MCF 10A (cell line): ENCODE results near the gene STIM2. TPM values are rescaled to one million over a fixed set of nuclear protein-coding genes. Genes with fewer than 3 reads are reported as not detected.

Experiments
- BruUV-seq: library from RNA; stranded (reverse); fragments of 400-500 nt; replicated peaks from 2 replicates; lab custom pipeline; 2021; lab: Mats Ljungman, UMichigan
- CTCF ChIA-PET: fragments of 300-600 bp; sonication (Branson Sonifier 250); formaldehyde crosslinking; extraction: SDS; loops from one replicate; lab custom pipeline; 2021; ENCODE audit warnings: antibody characterized with exemption, inconsistent platforms; lab: Yijun Ruan, JAX
- POLR2A ChIA-PET: fragments of 300-600, 350-650 bp; sonication (Branson Sonifier 250); formaldehyde crosslinking; extraction: SDS; loops from one replicate; lab custom pipeline; 2020; ENCODE audit warnings: antibody characterized with exemption, inconsistent platforms; lab: Yijun Ruan, JAX
- DNase-seq: peaks from one replicate; pipeline ENCODE4 v3.0.0-alpha.2; 2018; ENCODE audit not compliant: unreplicated experiment
- H3K27ac Mint-ChIP-seq: one replicate; pipeline ENCODE4 v1.8.0; 2022; ENCODE audit warnings: mild to moderate bottlenecking, low read depth, mixed read lengths; ENCODE audit not compliant: unreplicated experiment
- H3K27me3 Mint-ChIP-seq: one replicate; pipeline ENCODE4 v1.8.0; 2022; ENCODE audit warnings: mixed read lengths; ENCODE audit not compliant: insufficient read depth, unreplicated experiment
- H3K36me3 Mint-ChIP-seq: one replicate; pipeline ENCODE4 v1.8.0; 2022; ENCODE audit warnings: mild to moderate bottlenecking, moderate library complexity, mixed read lengths; ENCODE audit not compliant: insufficient read depth, unreplicated experiment
- H3K4me1 Mint-ChIP-seq: one replicate; pipeline ENCODE4 v1.8.0; 2022; ENCODE audit warnings: mixed read lengths; ENCODE audit not compliant: insufficient read depth, unreplicated experiment
- H3K4me3 Mint-ChIP-seq: one replicate; pipeline ENCODE4 v1.8.0; 2022; ENCODE audit warnings: mild to moderate bottlenecking, moderate library complexity, mixed read lengths; ENCODE audit not compliant: unreplicated experiment
- H3K9me3 Mint-ChIP-seq: one replicate; pipeline ENCODE4 v1.8.0; 2022; ENCODE audit warnings: mixed read lengths; ENCODE audit not compliant: unreplicated experiment
- intact Hi-C: fragments of 100-400 bp; cut with micrococcal nuclease; formaldehyde crosslinking; loops from 2 replicates; pipeline ENCODE4 v1.14.1; 2022
- total RNA-seq: library from RNA; stranded (reverse); gene quantifications from 2 replicates; pipeline ENCODE4 v1.2.3, GENCODE V29; 2022
- TF ChIP-seq, protein P1 (sequence below): fragments of 200-600 bp; IDR thresholded peaks from one replicate; pipeline ENCODE4 v1.8.0; 2022; ENCODE audit warnings: antibody characterized with exemption, mild to moderate bottlenecking; ENCODE audit not compliant: unreplicated experiment

STIM2 gene
- total RNA-seq, 1 experiment from 2014 or later = 18.5 TPM

DNA sequence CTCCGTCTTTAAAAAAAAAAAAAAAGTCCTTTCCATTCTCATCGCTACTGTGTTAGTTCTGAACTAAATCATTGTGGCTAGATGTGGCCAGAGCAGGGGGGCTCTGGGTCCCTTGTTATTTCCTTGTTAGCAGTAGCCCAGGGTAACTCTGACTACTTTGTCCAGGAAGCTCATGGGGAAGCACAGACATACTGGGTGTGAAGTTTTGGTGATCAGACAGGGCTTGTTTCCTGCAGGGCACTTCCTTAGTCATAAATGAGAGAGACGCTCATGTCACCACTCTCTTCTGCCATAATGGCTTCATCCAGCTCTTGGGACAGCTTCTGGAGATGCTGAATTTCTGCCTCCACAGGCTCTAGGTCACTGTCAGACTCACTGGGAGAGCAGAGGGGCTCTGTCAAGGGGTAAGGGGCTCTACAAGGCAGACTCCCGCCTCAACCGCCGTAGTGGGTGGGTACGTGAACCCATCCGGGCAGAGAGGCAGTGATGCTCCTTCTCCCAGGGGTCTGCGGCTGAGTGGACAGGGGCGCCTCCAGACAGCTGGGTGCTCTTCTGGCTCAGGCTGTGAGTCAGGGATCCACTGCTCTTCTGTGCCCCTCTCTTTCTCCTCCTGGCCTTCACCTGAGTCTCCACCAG is 12.9 kb downstream of the STIM2 start:
- H3K27ac Mint-ChIP-seq = no peak overlapping the region
- no TSS peak for BruUV-seq
- DNase-seq = no peak
- H3K4me3 Mint-ChIP-seq = no peak overlapping the region
- POLR2A ChIA-PET = interaction anchor here (0.7 to 8.8 kb wide), 3 partner anchors 9 to 14 kb away, joined by 3 to 97 read pairs (median 3); partner anchors contain the start of gene STIM2
- no peaks in the 10 kb centered on the region for H3K27me3 Mint-ChIP-seq
- intact Hi-C loops = no loop called here
- H3K36me3 Mint-ChIP-seq = no peaks in the 10 kb centered on the region
- peaks cover 15% of the 10 kb centered on the region for H3K4me1 Mint-ChIP-seq
- TF ChIP-seq, protein P1, sequence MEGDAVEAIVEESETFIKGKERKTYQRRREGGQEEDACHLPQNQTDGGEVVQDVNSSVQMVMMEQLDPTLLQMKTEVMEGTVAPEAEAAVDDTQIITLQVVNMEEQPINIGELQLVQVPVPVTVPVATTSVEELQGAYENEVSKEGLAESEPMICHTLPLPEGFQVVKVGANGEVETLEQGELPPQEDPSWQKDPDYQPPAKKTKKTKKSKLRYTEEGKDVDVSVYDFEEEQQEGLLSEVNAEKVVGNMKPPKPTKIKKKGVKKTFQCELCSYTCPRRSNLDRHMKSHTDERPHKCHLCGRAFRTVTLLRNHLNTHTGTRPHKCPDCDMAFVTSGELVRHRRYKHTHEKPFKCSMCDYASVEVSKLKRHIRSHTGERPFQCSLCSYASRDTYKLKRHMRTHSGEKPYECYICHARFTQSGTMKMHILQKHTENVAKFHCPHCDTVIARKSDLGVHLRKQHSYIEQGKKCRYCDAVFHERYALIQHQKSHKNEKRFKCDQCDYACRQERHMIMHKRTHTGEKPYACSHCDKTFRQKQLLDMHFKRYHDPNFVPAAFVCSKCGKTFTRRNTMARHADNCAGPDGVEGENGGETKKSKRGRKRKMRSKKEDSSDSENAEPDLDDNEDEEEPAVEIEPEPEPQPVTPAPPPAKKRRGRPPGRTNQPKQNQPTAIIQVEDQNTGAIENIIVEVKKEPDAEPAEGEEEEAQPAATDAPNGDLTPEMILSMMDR = no peak
- CTCF ChIA-PET = interaction anchor here (1.1 kb wide), 1 partner anchor 11 kb away, joined by 3 read pairs; no protein-coding TSS in a partner anchor
- H3K9me3 Mint-ChIP-seq = no peaks in the 10 kb centered on the region

DNA sequence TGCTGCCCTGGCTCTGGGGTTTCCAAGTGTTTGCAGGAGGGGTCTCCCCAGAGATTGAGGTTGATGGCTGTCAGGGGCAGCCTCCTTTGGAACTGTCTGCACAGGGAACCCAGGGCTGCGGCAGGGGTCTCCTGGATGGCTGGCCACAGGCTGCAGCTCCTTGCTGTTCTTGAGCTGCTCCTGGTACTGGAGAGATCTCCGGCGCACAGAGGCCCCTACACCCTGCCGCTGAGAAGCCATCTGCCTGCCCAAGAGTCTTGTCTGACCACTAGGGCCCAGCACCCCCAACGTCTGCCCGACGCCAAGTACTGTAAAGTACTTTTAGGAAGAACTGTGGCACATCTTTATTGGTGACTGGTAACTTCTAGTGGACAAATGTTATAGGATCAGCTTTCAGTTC is 13.5 kb downstream of the STIM2 start:
- Mint-ChIP-seq H3K27me3 (no peaks in the 10 kb centered on the region), H3K27ac (no peak overlapping the region), H3K4me3 (no peak overlapping the region), H3K36me3 (no peaks in the 10 kb centered on the region), H3K9me3 (no peaks in the 10 kb centered on the region), H3K4me1 (peaks cover 20% of the 10 kb centered on the region)
- POLR2A ChIA-PET = interaction anchor here (8.8 kb wide), 1 partner anchor 14 kb away, joined by 97 read pairs; the partner anchor contains the start of gene STIM2
- TF ChIP-seq, protein P1 = no peak
- DNase-seq = no peak
- BruUV-seq = no TSS peak
- CTCF ChIA-PET = interaction anchor here (0.6 to 1.1 kb wide), 2 partner anchors 12 to 47 kb away, joined by 3 read pairs; no protein-coding TSS in a partner anchor
- intact Hi-C loops = no loop called here

DNA sequence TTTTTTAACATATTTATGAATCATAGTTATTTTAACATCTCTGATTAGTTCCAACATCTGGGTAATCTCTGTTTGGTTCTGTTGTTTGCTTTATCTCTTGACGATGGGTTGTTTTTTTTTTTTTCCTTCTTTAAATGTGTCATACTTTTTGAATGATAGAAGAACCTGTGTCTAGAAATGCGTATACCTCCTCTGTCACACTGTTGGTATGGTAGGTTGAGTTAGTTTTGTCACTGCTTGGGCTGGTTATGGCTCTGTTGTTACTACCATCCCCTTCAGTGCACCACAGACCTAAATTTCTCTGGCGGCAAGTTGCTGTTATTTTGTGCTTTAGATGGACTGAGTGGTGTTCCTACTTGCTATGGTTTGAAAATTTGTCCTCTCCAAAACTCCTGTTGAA is 16.8 kb downstream of the STIM2 start:
- H3K4me1 Mint-ChIP-seq = peaks cover 22% of the 10 kb centered on the region
- BruUV-seq = no TSS peak
- no peak for DNase-seq
- ChIA-PET POLR2A (no interaction called here), CTCF (no interaction called here)
- no peak overlapping the region for H3K4me3 Mint-ChIP-seq
- H3K36me3 Mint-ChIP-seq = no peaks in the 10 kb centered on the region
- intact Hi-C loops = no loop called here
- H3K27ac Mint-ChIP-seq = no peak overlapping the region
- TF ChIP-seq, protein P1 = no peak
- H3K9me3 Mint-ChIP-seq = no peaks in the 10 kb centered on the region
- H3K27me3 Mint-ChIP-seq = no peaks in the 10 kb centered on the region

DNA sequence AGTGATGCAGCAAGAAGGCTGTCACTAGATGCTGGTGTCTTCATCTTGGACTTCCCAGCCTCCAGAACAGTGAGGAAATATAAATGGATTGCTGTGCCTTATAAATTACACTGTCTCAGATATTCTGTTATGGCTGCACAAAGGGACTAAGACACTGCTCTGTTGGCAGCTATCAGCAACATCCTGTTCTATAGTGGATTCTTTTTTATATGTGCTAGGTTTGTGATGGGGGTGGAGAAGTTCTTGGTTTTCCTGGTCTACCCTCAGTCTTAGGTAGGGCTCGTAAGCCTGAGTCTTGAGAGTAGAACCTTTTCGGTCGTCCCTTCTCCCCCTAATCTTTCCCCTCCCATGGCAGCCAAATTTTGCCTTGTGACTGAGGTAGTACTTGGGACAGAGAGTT is 17.3 kb downstream of the STIM2 start:
- no peak overlapping the region for H3K4me3 Mint-ChIP-seq

More for the DNA sequence above, 17.3 kb downstream of the STIM2 start:
- Mint-ChIP-seq H3K27me3 (no peaks in the 10 kb centered on the region), H3K4me1 (peaks cover 18% of the 10 kb centered on the region), H3K27ac (peak overlapping the region; percentile 87), H3K36me3 (no peaks in the 10 kb centered on the region), H3K9me3 (no peaks in the 10 kb centered on the region)
- no TSS peak for BruUV-seq
- TF ChIP-seq, protein P1 = no peak
- intact Hi-C loops = no loop called here
- CTCF ChIA-PET = no interaction called here
- POLR2A ChIA-PET = no interaction called here
- DNase-seq = no peak
